GM12801 (cell line): ENCODE results near the gene FAM83B.

ENCODE experiments used
- TF ChIP-seq, protein P1 (sequence below): IDR thresholded peaks from one replicate; pipeline ENCODE4 v1.5.1; 2011; ENCODE audit warnings: control low read depth; ENCODE audit not compliant: insufficient read length; ENCODE audit errors: extremely low read depth

FAM83B gene

DNA sequence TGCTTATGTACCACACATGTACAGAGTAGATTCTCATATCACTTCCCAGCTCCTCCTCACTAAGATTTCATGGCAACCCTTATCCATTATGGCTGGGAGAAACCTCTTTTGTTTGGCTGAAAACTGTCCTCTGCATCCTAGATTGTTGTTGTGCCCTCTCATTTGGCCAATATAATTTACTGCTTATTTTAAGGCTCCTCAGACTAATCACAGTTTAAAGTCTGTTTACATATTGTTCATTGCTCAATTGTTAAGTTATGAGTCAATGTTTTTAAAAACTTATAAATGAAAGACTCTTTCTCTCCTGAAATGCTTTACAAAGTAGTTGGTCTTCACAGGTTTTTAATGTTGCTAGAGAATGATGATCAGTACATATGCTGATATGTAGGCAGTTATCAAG lies 57.3 kb downstream of the FAM83B start:
- TF ChIP-seq, protein P1, sequence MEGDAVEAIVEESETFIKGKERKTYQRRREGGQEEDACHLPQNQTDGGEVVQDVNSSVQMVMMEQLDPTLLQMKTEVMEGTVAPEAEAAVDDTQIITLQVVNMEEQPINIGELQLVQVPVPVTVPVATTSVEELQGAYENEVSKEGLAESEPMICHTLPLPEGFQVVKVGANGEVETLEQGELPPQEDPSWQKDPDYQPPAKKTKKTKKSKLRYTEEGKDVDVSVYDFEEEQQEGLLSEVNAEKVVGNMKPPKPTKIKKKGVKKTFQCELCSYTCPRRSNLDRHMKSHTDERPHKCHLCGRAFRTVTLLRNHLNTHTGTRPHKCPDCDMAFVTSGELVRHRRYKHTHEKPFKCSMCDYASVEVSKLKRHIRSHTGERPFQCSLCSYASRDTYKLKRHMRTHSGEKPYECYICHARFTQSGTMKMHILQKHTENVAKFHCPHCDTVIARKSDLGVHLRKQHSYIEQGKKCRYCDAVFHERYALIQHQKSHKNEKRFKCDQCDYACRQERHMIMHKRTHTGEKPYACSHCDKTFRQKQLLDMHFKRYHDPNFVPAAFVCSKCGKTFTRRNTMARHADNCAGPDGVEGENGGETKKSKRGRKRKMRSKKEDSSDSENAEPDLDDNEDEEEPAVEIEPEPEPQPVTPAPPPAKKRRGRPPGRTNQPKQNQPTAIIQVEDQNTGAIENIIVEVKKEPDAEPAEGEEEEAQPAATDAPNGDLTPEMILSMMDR: no peak

DNA sequence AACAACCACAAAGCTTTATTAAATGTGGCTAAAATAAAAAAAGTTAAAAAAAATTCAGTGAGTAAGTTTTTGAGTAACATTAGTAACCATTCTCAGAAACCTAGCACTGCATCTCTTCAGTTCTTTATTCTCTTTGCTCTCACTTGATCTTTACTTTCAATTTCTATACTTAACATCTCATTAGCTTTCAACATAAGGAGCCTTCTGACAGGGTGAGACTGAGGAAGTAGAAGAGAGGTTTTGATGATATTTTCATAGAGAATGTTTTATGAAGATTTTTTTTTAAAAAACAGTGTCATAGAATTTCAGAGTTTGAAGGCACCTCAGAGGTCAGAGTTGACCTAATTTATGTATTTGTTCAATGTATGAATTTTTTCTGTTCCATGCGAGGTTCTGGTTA lies 60.8 kb downstream of the FAM83B start:
- TF ChIP-seq, protein P1: no peak

DNA sequence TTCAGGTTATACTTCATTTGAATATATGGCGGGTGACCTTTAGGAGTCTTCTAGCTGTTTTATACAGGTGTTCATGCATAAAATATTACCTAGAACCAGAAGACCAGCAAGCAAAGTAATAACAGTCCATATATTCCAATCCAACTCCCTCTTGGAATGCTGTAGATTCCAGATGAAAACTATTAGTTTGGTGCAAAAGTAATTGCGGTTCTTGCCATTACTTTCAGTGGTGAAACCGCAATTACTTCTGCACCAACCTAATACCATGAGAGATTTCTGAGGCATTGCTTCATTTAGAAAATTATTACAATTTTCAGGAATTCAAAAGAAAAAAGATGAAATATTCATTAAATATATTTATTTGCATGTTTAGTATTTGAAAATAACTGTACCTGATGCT lies 62.6 kb downstream of the FAM83B start:
- TF ChIP-seq, protein P1: no peak

DNA sequence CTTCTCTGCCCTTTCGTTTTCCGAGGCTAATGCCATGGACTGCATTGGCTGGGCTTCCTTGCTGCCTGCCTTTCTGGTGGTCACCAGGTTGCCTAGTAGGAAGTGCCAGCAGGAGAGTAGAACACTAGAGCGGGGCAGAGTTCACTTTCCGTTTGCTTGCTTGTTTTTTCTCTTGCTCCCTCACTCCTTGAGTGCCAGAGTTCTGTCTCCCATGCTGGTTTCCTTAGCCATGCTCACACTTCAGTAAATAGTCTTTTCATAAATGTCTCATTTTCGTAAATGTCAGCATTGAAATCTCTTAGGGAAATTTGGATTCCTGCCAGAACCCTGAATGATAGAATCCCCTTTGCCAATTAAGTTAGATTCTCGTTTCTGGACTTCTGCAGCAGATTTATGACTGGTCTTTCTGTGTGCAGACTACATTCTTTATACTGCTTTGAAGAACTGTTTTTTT lies 63.9 kb downstream of the FAM83B start:
- TF ChIP-seq, protein P1: no peak

DNA sequence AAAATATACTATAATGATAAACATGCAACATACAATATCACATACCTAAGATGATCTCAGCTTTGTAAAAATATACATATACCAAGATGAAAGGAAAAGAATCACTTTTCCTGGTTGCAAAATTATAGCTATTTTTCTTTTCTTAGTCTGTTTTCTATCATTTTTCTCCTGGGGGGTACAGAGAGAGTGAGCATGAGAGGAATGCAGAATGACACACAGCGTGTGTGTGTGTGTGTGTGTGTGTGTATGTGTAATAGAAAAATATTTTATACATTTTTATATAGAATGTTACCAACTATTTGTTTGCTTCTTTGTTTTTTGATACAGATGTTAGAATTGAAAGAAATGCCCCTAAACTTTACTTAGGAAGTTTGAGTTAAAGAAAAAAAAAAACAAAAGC lies 64.3 kb downstream of the FAM83B start:
- TF ChIP-seq, protein P1: no peak

DNA sequence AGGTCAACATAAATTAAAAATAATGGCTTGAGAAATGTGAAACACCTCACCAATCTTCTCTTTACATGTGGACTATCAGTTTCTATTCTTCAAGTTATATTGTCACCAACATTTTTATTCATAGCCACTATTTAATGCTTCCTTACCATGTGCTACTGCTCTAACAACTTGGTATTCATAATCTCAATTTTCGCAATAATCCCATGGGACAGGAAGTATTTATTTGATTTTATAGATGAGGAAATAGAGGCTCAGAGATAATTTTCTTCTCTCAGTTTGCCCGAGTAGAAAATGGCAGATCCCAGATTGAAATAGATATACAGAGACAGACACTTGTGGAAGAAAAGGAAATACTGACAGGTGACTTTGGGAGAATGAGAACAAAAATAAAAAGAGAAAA lies 66.6 kb downstream of the FAM83B start:
- TF ChIP-seq, protein P1: no peak

DNA sequence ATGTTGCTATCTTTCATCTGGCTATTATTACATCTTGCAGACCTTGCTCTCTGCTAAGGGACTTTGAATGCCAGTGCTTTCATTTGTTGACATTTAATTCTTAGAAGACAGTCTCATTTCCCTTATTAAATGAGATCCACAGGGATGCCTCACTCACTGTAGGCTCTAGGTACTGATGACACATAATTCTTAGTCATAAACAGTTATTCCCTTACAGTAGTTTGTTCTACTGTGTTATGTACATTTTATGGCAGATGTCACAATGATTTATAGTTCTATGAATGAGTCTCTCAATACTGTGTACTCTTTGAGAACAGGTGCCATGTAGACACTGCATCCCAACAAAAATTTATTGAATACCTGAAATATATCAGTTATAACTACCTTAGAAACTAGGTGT lies 70.3 kb downstream of the FAM83B start:
- TF ChIP-seq, protein P1: no peak

DNA sequence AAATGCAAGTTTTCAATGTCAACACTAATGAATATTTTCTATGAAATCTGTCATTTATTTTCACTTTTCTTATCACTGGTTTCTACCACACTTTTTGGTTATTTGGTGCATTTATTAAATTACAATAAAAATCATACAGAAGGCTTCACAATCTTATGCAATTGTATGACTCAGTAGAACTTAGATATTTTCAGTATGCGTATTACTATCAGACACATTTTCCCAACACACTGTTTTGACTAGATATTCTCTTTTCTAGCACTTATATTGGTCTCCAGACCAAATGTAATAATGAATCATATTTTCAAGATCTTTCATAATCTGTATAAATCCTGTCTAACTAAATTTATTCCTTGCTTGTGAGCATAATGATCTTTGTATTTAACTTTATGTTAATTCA lies 74.1 kb downstream of the FAM83B start:
- TF ChIP-seq, protein P1: no peak
